Measurements from ENCODE around the gene ZNF385A. TPM values are rescaled to one million over a fixed set of nuclear protein-coding genes. Genes with fewer than 3 reads are reported as not detected.
"Not testable (repeated sequence)": the region's sequence is repeated elsewhere in the genome, so short reads cannot be mapped to it uniquely, and the experiment has no call there.

ZNF385A gene
- total RNA-seq, 1 donor, result 2.2 TPM

GRCh38 chr12:54328595-54329337 is 55.8 kb downstream of the ZNF385A start:
- H3K4me3 ChIP-seq (ENCODE audit: low read depth, low read length), result no peak overlapping the region
- DNase-seq (ENCODE audit: low read depth), result no peak
- TF ChIP-seq, protein P1, sequence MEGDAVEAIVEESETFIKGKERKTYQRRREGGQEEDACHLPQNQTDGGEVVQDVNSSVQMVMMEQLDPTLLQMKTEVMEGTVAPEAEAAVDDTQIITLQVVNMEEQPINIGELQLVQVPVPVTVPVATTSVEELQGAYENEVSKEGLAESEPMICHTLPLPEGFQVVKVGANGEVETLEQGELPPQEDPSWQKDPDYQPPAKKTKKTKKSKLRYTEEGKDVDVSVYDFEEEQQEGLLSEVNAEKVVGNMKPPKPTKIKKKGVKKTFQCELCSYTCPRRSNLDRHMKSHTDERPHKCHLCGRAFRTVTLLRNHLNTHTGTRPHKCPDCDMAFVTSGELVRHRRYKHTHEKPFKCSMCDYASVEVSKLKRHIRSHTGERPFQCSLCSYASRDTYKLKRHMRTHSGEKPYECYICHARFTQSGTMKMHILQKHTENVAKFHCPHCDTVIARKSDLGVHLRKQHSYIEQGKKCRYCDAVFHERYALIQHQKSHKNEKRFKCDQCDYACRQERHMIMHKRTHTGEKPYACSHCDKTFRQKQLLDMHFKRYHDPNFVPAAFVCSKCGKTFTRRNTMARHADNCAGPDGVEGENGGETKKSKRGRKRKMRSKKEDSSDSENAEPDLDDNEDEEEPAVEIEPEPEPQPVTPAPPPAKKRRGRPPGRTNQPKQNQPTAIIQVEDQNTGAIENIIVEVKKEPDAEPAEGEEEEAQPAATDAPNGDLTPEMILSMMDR (IDR thresholded peaks at IDR 0.05; ENCODE audit: insufficient read depth, low read depth, low read length), result no peak

DNA sequence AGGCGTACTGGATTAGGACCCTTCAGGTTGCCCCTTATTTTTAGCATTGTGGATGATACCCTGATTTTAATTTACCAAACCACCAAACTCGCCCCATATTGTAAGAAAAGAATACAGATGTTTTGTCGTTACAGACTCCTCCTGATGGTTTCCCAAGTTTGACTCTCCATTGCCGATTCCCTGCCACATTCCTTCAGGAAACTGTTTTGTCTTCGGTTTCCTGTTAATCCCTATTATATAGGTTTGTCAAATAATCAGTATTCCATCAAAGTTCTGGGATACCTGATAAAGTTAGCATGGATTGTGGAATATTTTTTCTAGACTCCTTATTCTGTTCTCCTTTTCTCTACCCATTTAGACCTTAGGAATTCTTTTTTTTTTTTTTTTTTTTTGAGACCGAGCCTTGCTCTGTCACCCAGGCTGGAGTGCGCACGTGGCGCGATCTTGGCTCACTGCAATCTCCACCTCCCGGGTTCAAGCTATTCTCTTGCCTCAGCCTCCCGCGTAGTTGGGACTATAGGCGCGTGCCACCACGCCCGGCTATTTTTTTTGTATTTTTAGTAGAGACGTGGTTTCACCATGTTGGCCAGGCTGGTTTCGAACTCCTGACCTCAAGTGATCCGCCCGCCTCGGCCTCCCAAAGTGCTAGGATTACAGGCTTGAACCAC is 59.0 kb downstream of the ZNF385A start:
- not testable (repeated sequence) for DNase-seq (ENCODE audit: low read depth)
- H3K4me3 ChIP-seq (ENCODE audit: low read depth, low read length), result peak overlapping the region; percentile 98

DNA sequence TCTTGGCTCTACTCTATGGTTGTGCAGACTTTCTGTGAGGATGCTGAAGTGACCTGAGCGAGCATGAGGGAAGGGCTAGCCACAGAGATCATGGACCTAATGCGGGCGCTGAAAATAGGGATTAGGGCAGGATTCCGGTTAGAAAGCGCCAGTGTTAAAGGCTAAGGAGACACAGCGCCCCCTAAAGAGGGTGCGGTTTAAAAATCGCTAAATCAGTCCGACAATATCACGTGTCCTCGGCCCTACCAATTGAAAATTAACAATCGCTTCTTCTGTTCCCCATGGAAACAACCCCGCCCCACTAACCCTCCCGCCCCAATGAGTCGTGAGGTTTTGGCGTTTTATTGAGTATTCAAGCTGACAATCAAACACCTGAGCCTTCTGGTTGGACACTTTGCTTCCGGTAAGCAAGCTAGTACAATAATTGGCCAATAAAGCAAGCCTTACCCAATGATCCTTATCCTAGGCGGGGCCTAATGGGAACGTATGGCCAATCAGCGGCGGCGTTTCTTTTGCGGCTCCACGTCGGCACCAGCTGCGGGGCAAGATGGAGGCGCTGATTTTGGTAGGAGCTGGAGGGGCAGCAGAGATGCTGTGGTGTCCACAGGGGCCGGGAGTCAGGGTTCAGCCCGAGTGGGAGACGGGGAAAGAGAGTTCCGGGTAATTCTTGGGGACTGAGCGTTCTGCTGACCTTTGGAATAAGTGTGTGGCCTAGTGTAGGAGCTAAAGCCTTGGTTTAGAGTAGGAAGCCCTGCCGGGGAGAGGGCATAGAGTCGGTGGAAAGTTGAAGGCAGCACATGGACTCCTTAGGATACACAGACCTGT is 59.7 kb downstream of the ZNF385A start, which contains the start of gene COPZ1:
COPZ1 (plus strand) TSS at position 515 of the 825 bp plus-strand sequence; CDS start at position 548, 33 bp downstream.
- DNase-seq (ENCODE audit: low read depth), result peak; percentile 100
- TF ChIP-seq, protein P1 (IDR thresholded peaks at IDR 0.05; ENCODE audit: insufficient read depth, low read depth, low read length), result peak; percentile 70
- peak within 1 kb of the TSS; percentile 98 for H3K4me3 ChIP-seq (ENCODE audit: low read depth, low read length)

DNA sequence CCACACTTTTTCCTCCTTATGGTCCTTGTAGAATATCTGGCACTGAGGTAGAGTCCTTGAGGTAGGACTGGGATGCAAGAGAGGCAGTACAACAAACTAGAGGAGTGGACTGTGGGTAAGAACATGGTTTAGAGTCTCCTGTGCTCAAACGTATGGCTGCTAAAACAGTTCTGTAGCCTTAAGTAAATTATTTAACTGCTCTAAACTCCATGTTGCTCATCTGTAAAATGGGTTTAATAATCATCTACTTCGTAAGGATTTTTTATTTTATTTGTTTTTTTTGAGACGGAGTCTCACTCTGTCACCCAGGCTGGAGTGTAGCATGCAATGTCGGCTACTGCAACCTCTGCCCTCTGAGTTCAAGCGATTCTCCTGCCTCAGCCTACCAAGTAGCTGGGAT is 63.2 kb downstream of the ZNF385A start:
- no peak overlapping the region for H3K4me3 ChIP-seq (ENCODE audit: low read depth, low read length)
- no peak for DNase-seq (ENCODE audit: low read depth)
- TF ChIP-seq, protein P1 (IDR thresholded peaks at IDR 0.05; ENCODE audit: insufficient read depth, low read depth, low read length), result no peak

Small RNAs within 50 kb of the gene (small RNA-seq; reads per million reads assigned to genes)
- gene MIR148B (692 reads per million, percentile 99 among the genes with 10 or more reads in this experiment), gene RN7SL744P (not detected)

Other genes starting within 250 kb of the ZNF385A start
- gene SMUG1, start 195.7 kb downstream of the ZNF385A start, total RNA-seq, result 25.4 and 29.4 TPM in 2 replicates
- 50.9 and 68.7 TPM in 2 replicates for gene CBX5, start 104.6 kb downstream of the ZNF385A start, total RNA-seq
- 242 and 251 TPM in 2 replicates for gene HNRNPA1, start 104.0 kb downstream of the ZNF385A start, total RNA-seq
- under 0.01 and 0.43 TPM in 2 replicates for gene NFE2, start 83.7 kb downstream of the ZNF385A start, total RNA-seq
- gene COPZ1, start 59.6 kb downstream of the ZNF385A start, total RNA-seq, result 95.0 and 139 TPM in 2 replicates
- not detected in 2 replicates for gene GPR84, start 20.2 kb downstream of the ZNF385A start, total RNA-seq
- 431 and 438 TPM in 2 replicates for gene ITGA5, start 34.5 kb upstream of the ZNF385A start, total RNA-seq
- 1.7 and 3.5 TPM in 2 replicates for gene GTSF1, start 88.9 kb upstream of the ZNF385A start, total RNA-seq
- gene NCKAP1L, start 113.0 kb upstream of the ZNF385A start, total RNA-seq, result not detected in 2 replicates
- not detected in 2 replicates for gene PDE1B, start 164.9 kb upstream of the ZNF385A start, total RNA-seq
- gene PPP1R1A, start 203.9 kb upstream of the ZNF385A start, total RNA-seq, result not detected in 2 replicates